ENCODE measurements around the gene ICA1. TPM values are rescaled to one million over a fixed set of nuclear protein-coding genes. Genes with fewer than 3 reads are reported as not detected.
A peak's percentile ranks its signal among the peaks of the same experiment; 100 is the strongest.

The ICA1 gene
- total RNA-seq, 4 donors from 2014 or later, result 4.1 to 7.4 (median 5.8) TPM

DNA sequence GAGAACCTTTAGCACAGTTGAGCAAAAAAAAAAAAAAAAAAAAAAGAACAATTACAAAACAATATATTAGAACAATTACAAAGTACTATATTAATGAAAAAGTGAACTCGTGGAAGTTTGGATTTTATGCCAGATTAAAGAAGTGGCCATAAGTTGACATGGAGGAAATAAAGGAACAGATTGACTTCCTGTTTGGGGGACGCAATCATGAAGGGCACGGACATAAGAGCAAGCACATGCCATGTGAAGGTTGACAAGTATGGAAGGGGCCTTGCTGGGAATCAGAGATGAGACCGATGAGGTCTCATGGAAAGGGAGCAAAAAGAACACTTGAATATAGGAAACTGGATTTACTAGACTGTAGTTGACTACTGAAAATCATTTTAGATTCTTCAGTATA, 61.7 kb downstream of the ICA1 start:
- Histone ChIP-seq H3K27ac (replicated peaks in 1 of 4) (no peak overlapping the region), H3K36me3 (peaks cover 0 to 9% (median 0%) of the 10 kb centered on the region in 4 donors), H3K9me3 (no peaks in the 10 kb centered on the region), H3K4me3 (no peak overlapping the region), H3K27me3 (no peaks in the 10 kb centered on the region), H3K4me1 (peaks cover 0 to 10% (median 7%) of the 10 kb centered on the region in 4 donors)
- WGBS, result 82% methylated on average over 4 of the region's 4 CpGs
- TF ChIP-seq POLR2AphosphoS5 (IDR thresholded peaks at IDR 0.05), result no peak
- no peak for TF ChIP-seq POLR2A (IDR thresholded peaks at IDR 0.05; ENCODE audit: low read depth)
- TF ChIP-seq, protein P1, sequence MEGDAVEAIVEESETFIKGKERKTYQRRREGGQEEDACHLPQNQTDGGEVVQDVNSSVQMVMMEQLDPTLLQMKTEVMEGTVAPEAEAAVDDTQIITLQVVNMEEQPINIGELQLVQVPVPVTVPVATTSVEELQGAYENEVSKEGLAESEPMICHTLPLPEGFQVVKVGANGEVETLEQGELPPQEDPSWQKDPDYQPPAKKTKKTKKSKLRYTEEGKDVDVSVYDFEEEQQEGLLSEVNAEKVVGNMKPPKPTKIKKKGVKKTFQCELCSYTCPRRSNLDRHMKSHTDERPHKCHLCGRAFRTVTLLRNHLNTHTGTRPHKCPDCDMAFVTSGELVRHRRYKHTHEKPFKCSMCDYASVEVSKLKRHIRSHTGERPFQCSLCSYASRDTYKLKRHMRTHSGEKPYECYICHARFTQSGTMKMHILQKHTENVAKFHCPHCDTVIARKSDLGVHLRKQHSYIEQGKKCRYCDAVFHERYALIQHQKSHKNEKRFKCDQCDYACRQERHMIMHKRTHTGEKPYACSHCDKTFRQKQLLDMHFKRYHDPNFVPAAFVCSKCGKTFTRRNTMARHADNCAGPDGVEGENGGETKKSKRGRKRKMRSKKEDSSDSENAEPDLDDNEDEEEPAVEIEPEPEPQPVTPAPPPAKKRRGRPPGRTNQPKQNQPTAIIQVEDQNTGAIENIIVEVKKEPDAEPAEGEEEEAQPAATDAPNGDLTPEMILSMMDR (IDR thresholded peaks at IDR 0.05), result no peak
- intact Hi-C loops (cut with DNase I), result no loop called here
- DNase-seq (ENCODE audit: extremely low spot score), result no peak

DNA sequence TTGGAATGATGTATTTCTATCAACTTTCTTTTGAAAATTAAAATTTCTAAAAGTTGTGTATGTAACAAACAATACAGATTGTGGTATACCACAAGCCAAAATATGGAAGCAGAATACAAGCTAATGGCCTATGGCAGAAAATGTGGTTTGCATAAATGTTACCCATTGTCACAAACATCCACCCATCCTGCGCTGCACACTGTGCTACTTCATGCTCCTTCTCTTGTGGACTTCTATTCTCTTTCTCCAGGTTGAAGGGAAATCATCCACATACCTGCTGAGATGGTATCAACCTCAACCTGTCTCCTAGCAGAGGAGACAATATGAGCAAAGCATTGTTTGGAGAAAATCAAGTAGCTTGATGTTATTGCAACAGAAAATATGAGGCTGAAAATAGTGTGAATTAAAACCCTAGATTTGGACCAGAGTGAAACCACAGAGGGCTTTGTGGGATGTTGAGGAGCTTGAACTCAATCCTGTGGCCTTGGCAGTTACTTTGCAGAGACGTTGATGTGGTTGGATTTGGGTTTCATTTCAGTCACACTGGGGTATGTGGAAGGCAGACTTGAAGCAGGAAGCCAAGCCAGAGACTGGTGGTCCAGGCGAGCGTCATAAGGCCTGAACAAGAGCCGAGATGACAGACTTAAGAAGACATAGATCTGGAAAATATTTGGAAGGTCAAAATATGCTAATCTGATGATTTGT, 63.8 kb downstream of the ICA1 start:
- 89% methylated on average over 5 of the region's 5 CpGs for WGBS

DNA sequence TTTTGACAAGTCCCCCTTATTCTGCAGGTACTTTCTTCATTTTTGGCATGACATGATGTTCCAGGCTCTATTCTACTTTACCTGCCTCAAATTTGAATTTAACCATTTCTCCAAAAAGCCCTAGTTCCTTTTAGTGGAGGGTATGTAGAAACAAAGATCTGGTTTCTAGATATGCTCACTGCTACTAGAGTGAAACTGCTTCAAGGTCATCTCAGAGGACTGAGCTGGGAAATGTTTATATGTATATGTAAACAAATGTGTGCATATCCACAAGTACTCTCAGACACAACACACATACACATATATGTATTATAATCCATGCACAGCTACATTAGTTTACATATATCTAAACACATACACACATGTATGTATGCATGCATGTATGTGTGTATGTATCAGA, 69.1 kb downstream of the ICA1 start:
- no peak for DNase-seq (ENCODE audit: extremely low spot score)
- intact Hi-C loops (cut with DNase I), result no loop called here
- Histone ChIP-seq H3K4me3 (no peak overlapping the region), H3K27ac (replicated peaks in 1 of 4) (no peak overlapping the region), H3K27me3 (no peaks in the 10 kb centered on the region), H3K4me1 (peaks cover 0 to 5% (median 0%) of the 10 kb centered on the region in 4 donors), H3K36me3 (no peaks in the 10 kb centered on the region), H3K9me3 (no peaks in the 10 kb centered on the region)
- TF ChIP-seq POLR2AphosphoS5 (IDR thresholded peaks at IDR 0.05), result no peak
- TF ChIP-seq, protein P1 (IDR thresholded peaks at IDR 0.05), result no peak
- TF ChIP-seq EP300 (IDR thresholded peaks at IDR 0.05), result no peak
- TF ChIP-seq POLR2A (IDR thresholded peaks at IDR 0.05; ENCODE audit: low read depth), result no peak

More for the DNA sequence above, 63.8 kb downstream of the ICA1 start:
- H3K4me3 ChIP-seq, result no peak overlapping the region
- TF ChIP-seq POLR2AphosphoS5 (IDR thresholded peaks at IDR 0.05), result no peak
- TF ChIP-seq, protein P1 (IDR thresholded peaks at IDR 0.05), result no peak
- no peak for TF ChIP-seq EP300 (IDR thresholded peaks at IDR 0.05)
- no peak for TF ChIP-seq POLR2A (IDR thresholded peaks at IDR 0.05; ENCODE audit: low read depth)
- intact Hi-C loops (cut with DNase I), result no loop called here
- no peaks in the 10 kb centered on the region for H3K27me3 ChIP-seq
- H3K9me3 ChIP-seq, result no peaks in the 10 kb centered on the region
- no peak overlapping the region for H3K27ac ChIP-seq (replicated peaks in 1 of 4)
- no peak for DNase-seq (ENCODE audit: extremely low spot score)
- H3K36me3 ChIP-seq, result peaks cover 0 to 9% (median 0%) of the 10 kb centered on the region in 4 donors
- peaks cover 0 to 10% (median 7%) of the 10 kb centered on the region in 4 donors for H3K4me1 ChIP-seq

DNA sequence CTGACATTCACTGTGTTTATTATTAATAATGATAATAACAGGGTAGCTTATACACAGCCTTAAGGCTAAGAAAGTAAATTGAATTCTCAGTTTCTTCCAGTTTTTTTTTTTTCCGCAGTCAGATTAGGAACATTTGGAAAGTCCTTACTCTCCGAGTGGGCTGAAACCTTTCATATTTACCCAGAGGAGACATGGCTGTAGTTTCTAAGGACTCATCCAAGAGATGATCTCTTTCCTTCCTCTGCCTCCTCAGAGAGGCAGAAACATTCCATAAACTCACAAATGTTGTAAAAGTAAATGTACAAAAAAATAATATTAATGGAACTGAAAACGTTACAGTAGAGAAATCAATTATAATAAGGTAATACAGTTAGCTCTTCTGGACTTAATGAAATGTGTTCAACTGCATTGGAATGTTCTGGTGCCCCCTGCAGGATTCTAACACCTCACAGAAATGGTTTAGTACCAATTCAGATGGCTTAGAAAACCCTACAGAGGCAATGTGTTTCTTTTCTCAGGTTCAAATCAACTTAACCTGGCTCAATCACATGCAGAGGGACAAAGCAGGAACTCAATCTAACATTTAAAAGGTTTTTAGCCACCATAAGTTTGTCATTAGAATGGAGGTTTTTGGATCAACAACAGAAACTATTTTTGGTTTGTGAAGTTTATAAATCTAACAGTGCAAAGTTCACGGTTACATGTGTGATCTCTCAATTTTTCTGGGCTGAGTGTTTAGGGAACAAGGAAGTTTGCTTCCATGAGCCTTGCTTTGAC, 71.7 kb downstream of the ICA1 start:
- no peaks in the 10 kb centered on the region for H3K9me3 ChIP-seq
- no peak overlapping the region for H3K4me3 ChIP-seq
- WGBS, result 25% methylated on average over 4 of the region's 4 CpGs
- TF ChIP-seq POLR2A (IDR thresholded peaks at IDR 0.05; ENCODE audit: low read depth) (no peak), EP300 (IDR thresholded peaks at IDR 0.05) (no peak), POLR2AphosphoS5 (IDR thresholded peaks at IDR 0.05) (no peak)
- TF ChIP-seq, protein P1 (IDR thresholded peaks at IDR 0.05), result peak; percentile 37 to 57 (median 50)
- DNase-seq (ENCODE audit: extremely low spot score), result no peak
- no peak overlapping the region for H3K27ac ChIP-seq (replicated peaks in 1 of 4)
- no peaks in the 10 kb centered on the region for H3K27me3 ChIP-seq
- peaks cover 0 to 5% (median 0%) of the 10 kb centered on the region in 4 donors for H3K4me1 ChIP-seq
- intact Hi-C loops (cut with DNase I), result no loop called here
- no peaks in the 10 kb centered on the region for H3K36me3 ChIP-seq

Data from esophagus muscularis mucosa (tissue), 4 donors.